ENCODE measurements around the gene TMEM163. TPM values are rescaled to one million over a fixed set of nuclear protein-coding genes. Genes with fewer than 3 reads are reported as not detected.

TMEM163 gene
- total and polyA plus RNA-seq, 2 of the 13 experiments (the other 11 are each of a cell fraction or from before 2014, with no cell fraction given) = 0.05 TPM; not detected in 1

- WGBS (ENCODE audit: low lambda C conversion rate) = 49% methylated on average over 11 of the region's 12 CpGs
- ATAC-seq (no peak; the same call in 1 of the 3 replicates), FAIRE-seq (no peak), DNase-seq (ENCODE audit: low spot score) (no peak)
- ChIA-PET CTCF (ENCODE audit: low intra/inter-chr PET ratio, low total read pairs) (no interaction called here), POLR2A (no interaction called here)
- H3K4me3 ChIP-seq (replicated peaks in 1 of 3; ENCODE audit: insufficient read depth in 1 of 3, low read depth in 2 of 3, low read length in 3 of 3) = no peak overlapping the region
- no peak overlapping the region for H3K4me2 ChIP-seq (ENCODE audit: low read depth, low read length)
- H3K27ac ChIP-seq (ENCODE audit: extremely low read length, insufficient read depth, low read length) = no peak overlapping the region
- intact Hi-C loops (cut with micrococcal nuclease; ENCODE audit: unreplicated experiment) = loop anchor here (10.0 kb wide), 1 partner anchor 236 kb away; no protein-coding TSS in a partner anchor
- H3K36me3 ChIP-seq (replicated peaks in 1 of 2; ENCODE audit: control insufficient read depth in 1 of 2, insufficient read depth in 2 of 2, low read length in 2 of 2) = no peaks in the 10 kb centered on the region
- H3K79me2 ChIP-seq (ENCODE audit: insufficient read depth, low read length) = no peaks in the 10 kb centered on the region
- H3K4me1 ChIP-seq (ENCODE audit: insufficient read depth, low read length) = no peaks in the 10 kb centered on the region
- no peak overlapping the region for H3K9ac ChIP-seq (ENCODE audit: insufficient read depth, low read depth, low read length)
- H2AFZ ChIP-seq (ENCODE audit: low read length) = no peak overlapping the region
- in situ Hi-C loops (cut with HindIII; ENCODE audit: extremely low pct_ligation_motif_present, low pct_unique_long_range_greater_than_20kb) = no loop called here
- no TSS peak for BruUV-seq (replicated peaks)
- peaks cover 2 to 22% of the 10 kb centered on the region in 2 experiments; a peak in 4 of 5 replicates for H3K27me3 ChIP-seq (ENCODE audit: control insufficient read depth in 1 of 2, insufficient read depth in 2 of 2, low read length in 2 of 2)
- no peaks in the 10 kb centered on the region for H4K20me1 ChIP-seq (ENCODE audit: insufficient read depth, low read length)
- peaks cover 3% of the 10 kb centered on the region; the same call in 1 of the 2 replicates for H3K9me3 ChIP-seq (ENCODE audit: low read length)
- TF ChIP-seq ZNF101 (CRISPR knock-in tag; IDR thresholded peaks at IDR 0.05; ENCODE audit: borderline replicate concordance, low read depth) (no peak), FOXC1 (CRISPR knock-in tag; IDR thresholded peaks at IDR 0.05; ENCODE audit: borderline replicate concordance) (no peak), ZNF790 (CRISPR knock-in tag; IDR thresholded peaks at IDR 0.05; ENCODE audit: borderline replicate concordance) (no peak), BCLAF1 (IDR thresholded peaks at IDR 0.05) (no peak), XBP1 (CRISPR knock-in tag; IDR thresholded peaks at IDR 0.05) (no peak), STAT6 (CRISPR knock-in tag; IDR thresholded peaks at IDR 0.05; ENCODE audit: borderline replicate concordance) (no peak), ZNF614 (CRISPR knock-in tag; IDR thresholded peaks at IDR 0.05; ENCODE audit: borderline replicate concordance) (no peak), SRF (IDR thresholded peaks at IDR 0.05; ENCODE audit: low read depth, low read length) (no peak), YEATS2 (CRISPR knock-in tag; IDR thresholded peaks at IDR 0.05; ENCODE audit: borderline replicate concordance) (no peak), MNT (IDR thresholded peaks at IDR 0.05) (no peak), ZNF333 (CRISPR knock-in tag; IDR thresholded peaks at IDR 0.05; ENCODE audit: borderline replicate concordance) (no peak)
- TF ChIP-seq, protein P1, sequence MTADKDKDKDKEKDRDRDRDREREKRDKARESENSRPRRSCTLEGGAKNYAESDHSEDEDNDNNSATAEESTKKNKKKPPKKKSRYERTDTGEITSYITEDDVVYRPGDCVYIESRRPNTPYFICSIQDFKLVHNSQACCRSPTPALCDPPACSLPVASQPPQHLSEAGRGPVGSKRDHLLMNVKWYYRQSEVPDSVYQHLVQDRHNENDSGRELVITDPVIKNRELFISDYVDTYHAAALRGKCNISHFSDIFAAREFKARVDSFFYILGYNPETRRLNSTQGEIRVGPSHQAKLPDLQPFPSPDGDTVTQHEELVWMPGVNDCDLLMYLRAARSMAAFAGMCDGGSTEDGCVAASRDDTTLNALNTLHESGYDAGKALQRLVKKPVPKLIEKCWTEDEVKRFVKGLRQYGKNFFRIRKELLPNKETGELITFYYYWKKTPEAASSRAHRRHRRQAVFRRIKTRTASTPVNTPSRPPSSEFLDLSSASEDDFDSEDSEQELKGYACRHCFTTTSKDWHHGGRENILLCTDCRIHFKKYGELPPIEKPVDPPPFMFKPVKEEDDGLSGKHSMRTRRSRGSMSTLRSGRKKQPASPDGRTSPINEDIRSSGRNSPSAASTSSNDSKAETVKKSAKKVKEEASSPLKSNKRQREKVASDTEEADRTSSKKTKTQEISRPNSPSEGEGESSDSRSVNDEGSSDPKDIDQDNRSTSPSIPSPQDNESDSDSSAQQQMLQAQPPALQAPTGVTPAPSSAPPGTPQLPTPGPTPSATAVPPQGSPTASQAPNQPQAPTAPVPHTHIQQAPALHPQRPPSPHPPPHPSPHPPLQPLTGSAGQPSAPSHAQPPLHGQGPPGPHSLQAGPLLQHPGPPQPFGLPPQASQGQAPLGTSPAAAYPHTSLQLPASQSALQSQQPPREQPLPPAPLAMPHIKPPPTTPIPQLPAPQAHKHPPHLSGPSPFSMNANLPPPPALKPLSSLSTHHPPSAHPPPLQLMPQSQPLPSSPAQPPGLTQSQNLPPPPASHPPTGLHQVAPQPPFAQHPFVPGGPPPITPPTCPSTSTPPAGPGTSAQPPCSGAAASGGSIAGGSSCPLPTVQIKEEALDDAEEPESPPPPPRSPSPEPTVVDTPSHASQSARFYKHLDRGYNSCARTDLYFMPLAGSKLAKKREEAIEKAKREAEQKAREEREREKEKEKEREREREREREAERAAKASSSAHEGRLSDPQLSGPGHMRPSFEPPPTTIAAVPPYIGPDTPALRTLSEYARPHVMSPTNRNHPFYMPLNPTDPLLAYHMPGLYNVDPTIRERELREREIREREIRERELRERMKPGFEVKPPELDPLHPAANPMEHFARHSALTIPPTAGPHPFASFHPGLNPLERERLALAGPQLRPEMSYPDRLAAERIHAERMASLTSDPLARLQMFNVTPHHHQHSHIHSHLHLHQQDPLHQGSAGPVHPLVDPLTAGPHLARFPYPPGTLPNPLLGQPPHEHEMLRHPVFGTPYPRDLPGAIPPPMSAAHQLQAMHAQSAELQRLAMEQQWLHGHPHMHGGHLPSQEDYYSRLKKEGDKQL (CRISPR knock-in tag; IDR thresholded peaks at IDR 0.05; ENCODE audit: low read depth) = no peak
These were observed 250.0 kb downstream of the TMEM163 start for GRCh38 chr2:134468776-134469175.

Data from HepG2 (cell line).